CD4-positive, CD25-positive, alpha-beta regulatory T cell (primary cell): ENCODE data around the gene IRF2. TPM values are rescaled to one million over a fixed set of nuclear protein-coding genes. Genes with fewer than 3 reads are reported as not detected.
A peak's percentile ranks its signal among the peaks of the same experiment; 100 is the strongest.
"Not testable (repeated sequence)": the region's sequence is repeated elsewhere in the genome, so short reads cannot be mapped to it uniquely, and the experiment has no call there.

Experiments
- ATAC-seq, 2 donors: fragments of 150-1000 bp; cut with Tn5 transposase; one replicate each; pipeline ENCODE4 v1.10.0; 2021; ENCODE audit warnings: low read depth in 2 of 2, moderate number of reproducible peaks in 2 of 2, moderate library complexity in 1 of 2
- DNase-seq, 3 donors: peaks; one replicate each; pipeline versions ENCODE4 v3.0.0 to v3.0.0-alpha.2; 2012 to 2022; ENCODE audit warnings: mixed read lengths in 1 of 3
- H3K27ac ChIP-seq: one replicate; pipeline ENCODE4 v1.7.0; 2013; ENCODE audit warnings: mild to moderate bottlenecking, low read length; ENCODE audit not compliant: insufficient read depth, poor library complexity, severe bottlenecking
- H3K27me3 ChIP-seq: one replicate; pipeline ENCODE4 v1.7.0; 2013; ENCODE audit warnings: low read length; ENCODE audit not compliant: control insufficient read depth, insufficient read depth
- H3K36me3 ChIP-seq: one replicate; pipeline ENCODE4 v1.7.0; 2013; ENCODE audit warnings: mild to moderate bottlenecking, low read length, moderate library complexity; ENCODE audit not compliant: control insufficient read depth, insufficient read depth
- H3K4me1 ChIP-seq: 2 replicates; pipeline ENCODE4 v1.7.0; 2013; ENCODE audit warnings: mild to moderate bottlenecking, low read length; ENCODE audit not compliant: insufficient read depth, control insufficient read depth, poor library complexity, severe bottlenecking
- H3K4me3 ChIP-seq: one replicate; pipeline ENCODE4 v1.7.0; 2013; ENCODE audit warnings: low read depth, mild to moderate bottlenecking, low read length, moderate library complexity
- H3K9me3 ChIP-seq, 2 experiments: 1 replicate in 1 of 2; 2 replicates in 1 of 2; pipeline ENCODE4 v1.7.0; 2013; ENCODE audit warnings: low read length in 2 of 2, mild to moderate bottlenecking in 1 of 2, moderate library complexity in 1 of 2; ENCODE audit not compliant: control insufficient read depth in 2 of 2
- H3K27ac Mint-ChIP-seq, 3 donors: one replicate each; pipeline ENCODE4 v1.8.0; 2020 to 2022; ENCODE audit warnings: mild to moderate bottlenecking in 3 of 3, mixed read lengths in 3 of 3, moderate library complexity in 2 of 3
- H3K27me3 Mint-ChIP-seq: one replicate; pipeline ENCODE4 v1.8.0; 2022; ENCODE audit warnings: mild to moderate bottlenecking, mixed read lengths
- H3K36me3 Mint-ChIP-seq: one replicate; pipeline ENCODE4 v1.8.0; 2020; ENCODE audit warnings: mixed read lengths
- H3K4me1 Mint-ChIP-seq, 4 donors: one replicate each; pipeline ENCODE4 v1.8.0; 2020 to 2022; ENCODE audit warnings: mixed read lengths in 4 of 4, mild to moderate bottlenecking in 1 of 4
- H3K4me3 Mint-ChIP-seq, 4 donors: one replicate each; pipeline ENCODE4 v1.8.0; 2020 to 2022; ENCODE audit warnings: mild to moderate bottlenecking in 4 of 4, mixed read lengths in 4 of 4, moderate library complexity in 3 of 4
- H3K9me3 Mint-ChIP-seq, 7 donors: one replicate each; pipeline ENCODE4 v1.8.0; 2020 to 2022; ENCODE audit warnings: mixed read lengths in 7 of 7, mild to moderate bottlenecking in 3 of 7, moderate library complexity in 2 of 7
- polyA plus RNA-seq, 4 donors: library from polyadenylated mRNA; unstranded; fragments of 300-500 nt; fragmentation: Illumina TruSeq; gene quantifications; one replicate each; pipeline ENCODE4 v1.2.3, GENCODE V29; 2021
- total RNA-seq: library from RNA; stranded (reverse); gene quantifications from one replicate; pipeline ENCODE4 v1.2.3, GENCODE V29; 2022

IRF2 gene
- total and polyA plus RNA-seq, 5 donors from 2014 or later, result 63.4 to 112 (median 98.3) TPM

GRCh38 chr4:184383497-184384055, 90.8 kb downstream of the IRF2 start:
- H3K4me3 Mint-ChIP-seq, result peak overlapping the region in 2 of 4 donors; percentile 47 to 48
- DNase-seq (no peak), ATAC-seq (no peak)
- H3K27ac Mint-ChIP-seq, result peak overlapping the region in 1 of 3 donors; percentile 40
- peaks cover 24% of the 10 kb centered on the region for H3K36me3 Mint-ChIP-seq
- H3K9me3 ChIP-seq, result no peaks in the 10 kb centered on the region
- H3K27ac ChIP-seq, result no peak overlapping the region
- no peaks in the 10 kb centered on the region for H3K27me3 Mint-ChIP-seq
- peaks cover 45% of the 10 kb centered on the region for H3K4me1 ChIP-seq
- peak overlapping the region; percentile 69 for H3K4me3 ChIP-seq
- no peaks in the 10 kb centered on the region for H3K27me3 ChIP-seq
- peaks cover 28 to 65% (median 48%) of the 10 kb centered on the region in 4 donors for H3K4me1 Mint-ChIP-seq
- no peaks in the 10 kb centered on the region for H3K9me3 Mint-ChIP-seq
- H3K36me3 ChIP-seq, result peaks cover 22% of the 10 kb centered on the region

- peak overlapping the region in 2 of 4 donors; percentile 29 to 62 for H3K4me3 Mint-ChIP-seq
- DNase-seq (no peak), ATAC-seq (no peak)
- Histone ChIP-seq H3K36me3 (peaks cover 10% of the 10 kb centered on the region), H3K4me1 (peaks cover 45% of the 10 kb centered on the region), H3K27me3 (no peaks in the 10 kb centered on the region), H3K27ac (no peak overlapping the region), H3K4me3 (peak overlapping the region; percentile 11), H3K9me3 (no peaks in the 10 kb centered on the region)
- H3K36me3 Mint-ChIP-seq, result peaks cover 15% of the 10 kb centered on the region
- H3K27ac Mint-ChIP-seq, result peak overlapping the region in 2 of 3 donors; percentile 17 to 44
- no peaks in the 10 kb centered on the region for H3K9me3 Mint-ChIP-seq
- no peaks in the 10 kb centered on the region for H3K27me3 Mint-ChIP-seq
- H3K4me1 Mint-ChIP-seq, result peaks cover 27 to 65% (median 50%) of the 10 kb centered on the region in 4 donors
Observed at GRCh38 chr4:184382189-184382846, 92.0 kb downstream of the IRF2 start.

- Mint-ChIP-seq H3K4me3 (no peak overlapping the region), H3K36me3 (peaks cover 4% of the 10 kb centered on the region), H3K27me3 (no peaks in the 10 kb centered on the region), H3K4me1 (peaks cover 26 to 52% (median 39%) of the 10 kb centered on the region in 4 donors), H3K27ac (no peak overlapping the region), H3K9me3 (peaks cover 0 to 2% (median 0%) of the 10 kb centered on the region in 7 donors)
- H3K4me3 ChIP-seq, result no peak overlapping the region
- no peaks in the 10 kb centered on the region for H3K9me3 ChIP-seq
- ATAC-seq, result no peak
- H3K27ac ChIP-seq, result no peak overlapping the region
- no peaks in the 10 kb centered on the region for H3K36me3 ChIP-seq
- DNase-seq, result no peak
- no peaks in the 10 kb centered on the region for H3K27me3 ChIP-seq
- peaks cover 36% of the 10 kb centered on the region for H3K4me1 ChIP-seq
Observed at GRCh38 chr4:184380707-184381106, 93.6 kb downstream of the IRF2 start.

GRCh38 chr4:184380214-184380613, 94.1 kb downstream of the IRF2 start:
- peaks cover 31% of the 10 kb centered on the region for H3K4me1 ChIP-seq
- not testable (repeated sequence) for H3K27me3 Mint-ChIP-seq, H3K27ac ChIP-seq, H3K36me3 ChIP-seq, H3K4me3 Mint-ChIP-seq, ATAC-seq, H3K36me3 Mint-ChIP-seq, H3K4me3 ChIP-seq, DNase-seq, H3K27me3 ChIP-seq, H3K9me3 ChIP-seq, H3K9me3 Mint-ChIP-seq
- peaks cover 26 to 47% (median 36%) of the 10 kb centered on the region in 4 donors for H3K4me1 Mint-ChIP-seq
- peak overlapping the region in 1 of 3 donors; percentile 28 for H3K27ac Mint-ChIP-seq

- Mint-ChIP-seq H3K4me1 (peaks cover 8 to 18% (median 11%) of the 10 kb centered on the region in 4 donors), H3K9me3 (peaks cover 0 to 2% (median 0%) of the 10 kb centered on the region in 7 donors), H3K4me3 (no peak overlapping the region), H3K27ac (peak overlapping the region in 1 of 3 donors; percentile 21), H3K36me3 (peaks cover 4% of the 10 kb centered on the region), H3K27me3 (no peaks in the 10 kb centered on the region)
- Histone ChIP-seq H3K27me3 (no peaks in the 10 kb centered on the region), H3K36me3 (no peaks in the 10 kb centered on the region), H3K4me3 (no peak overlapping the region), H3K9me3 (no peaks in the 10 kb centered on the region), H3K4me1 (no peaks in the 10 kb centered on the region), H3K27ac (no peak overlapping the region)
- ATAC-seq (no peak), DNase-seq (no peak)
Observed at GRCh38 chr4:184376923-184377322, 97.4 kb downstream of the IRF2 start.

- H3K27ac ChIP-seq, result no peak overlapping the region
- H3K4me3 ChIP-seq, result no peak overlapping the region
- no peaks in the 10 kb centered on the region for H3K36me3 ChIP-seq
- no peaks in the 10 kb centered on the region for H3K4me1 ChIP-seq
- no peaks in the 10 kb centered on the region for H3K9me3 ChIP-seq
- Mint-ChIP-seq H3K36me3 (peaks cover 4% of the 10 kb centered on the region), H3K27me3 (no peaks in the 10 kb centered on the region), H3K4me1 (peaks cover 5 to 12% (median 9%) of the 10 kb centered on the region in 4 donors), H3K27ac (no peak overlapping the region), H3K4me3 (no peak overlapping the region), H3K9me3 (peaks cover 0 to 2% (median 0%) of the 10 kb centered on the region in 7 donors)
- DNase-seq, result no peak
- ATAC-seq, result no peak
- H3K27me3 ChIP-seq, result no peaks in the 10 kb centered on the region
Observed at GRCh38 chr4:184376126-184376838, 98.1 kb downstream of the IRF2 start.

- H3K27me3 Mint-ChIP-seq, H3K36me3 Mint-ChIP-seq, H3K9me3 Mint-ChIP-seq, H3K4me3 ChIP-seq, H3K9me3 ChIP-seq, H3K4me3 Mint-ChIP-seq, ATAC-seq, H3K27me3 ChIP-seq, H3K27ac ChIP-seq, DNase-seq, H3K27ac Mint-ChIP-seq, H3K4me1 ChIP-seq, H3K36me3 ChIP-seq: not testable (repeated sequence)
- peaks cover 4 to 12% (median 9%) of the 10 kb centered on the region in 4 donors for H3K4me1 Mint-ChIP-seq
Observed at GRCh38 chr4:184375623-184376022, 98.7 kb downstream of the IRF2 start.
